Breast epithelium (tissue), 3 donors: ENCODE results near the gene RBBP8NL.

ENCODE experiments used
- CTCF ChIP-seq, 3 donors: fragments of 450-650 bp; IDR thresholded peaks; one replicate each; pipeline ENCODE4 v1.5.1; 2016 to 2017; ENCODE audit warnings: antibody characterized with exemption in 3 of 3, mild to moderate bottlenecking in 3 of 3, moderate library complexity in 3 of 3
- POLR2A ChIP-seq: fragments of 450-650 bp; IDR thresholded peaks from one replicate; pipeline ENCODE4 v1.6.1; 2016; ENCODE audit warnings: antibody characterized with exemption, mild to moderate bottlenecking, moderate library complexity
- POLR2AphosphoS5 ChIP-seq, 3 donors: sonication (generic); formaldehyde crosslinking; IDR thresholded peaks; one replicate each; pipeline ENCODE4 v1.6.1; 2017; ENCODE audit warnings: antibody characterized with exemption in 3 of 3

GRCh38 chr20:62453186-62453808 lies 26.0 kb upstream of the RBBP8NL start:
- TF ChIP-seq CTCF (IDR thresholded peaks at IDR 0.05) (no peak), POLR2A (no peak), POLR2AphosphoS5 (IDR thresholded peaks at IDR 0.05) (no peak)
